HEK293T (cell line): ENCODE data around the gene FANCE.

ENCODE experiments used
- CTCF ChIA-PET: fragments of 350-600 bp; formaldehyde crosslinking; extraction: SDS; loops from one replicate; lab custom pipeline; 2021; ENCODE audit warnings: antibody characterized with exemption, inconsistent platforms; lab: Yijun Ruan, JAX
- POLR2A ChIA-PET: fragments of 350-600 bp; formaldehyde crosslinking; extraction: SDS; loops from one replicate; lab custom pipeline; 2020; ENCODE audit warnings: antibody characterized with exemption, inconsistent platforms; lab: Yijun Ruan, JAX
- DNase-seq: peaks from one replicate; pipeline ENCODE4 v3.0.0; 2012; ENCODE audit warnings: mixed read lengths; ENCODE audit errors: extremely low spot score
- ARNT ChIP-seq: fragments of 450-650 bp; IDR thresholded peaks from 2 replicates; pipeline ENCODE4 v1.6.1; 2017; ENCODE audit warnings: mild to moderate bottlenecking
- BHLHE40 ChIP-seq: fragments of 450-650 bp; IDR thresholded peaks from 2 replicates; pipeline ENCODE4 v1.6.1; 2016; ENCODE audit warnings: mild to moderate bottlenecking, moderate library complexity, borderline replicate concordance
- CTBP1 ChIP-seq: fragments of 450-650 bp; IDR thresholded peaks from 2 replicates; pipeline ENCODE4 v1.6.1; 2016; ENCODE audit warnings: borderline replicate concordance
- ELF4 ChIP-seq: fragments of 450-650 bp; IDR thresholded peaks from 2 replicates; pipeline ENCODE4 v1.6.1; 2017; ENCODE audit warnings: antibody characterized with exemption
- FOXA1 ChIP-seq: fragments of 450-650 bp; IDR thresholded peaks from 2 replicates; pipeline ENCODE4 v1.6.1; 2016; ENCODE audit warnings: mild to moderate bottlenecking
- FOXK2 ChIP-seq: fragments of 450-650 bp; IDR thresholded peaks from 2 replicates; pipeline ENCODE4 v1.6.1; 2016; ENCODE audit warnings: mild to moderate bottlenecking
- FOXM1 ChIP-seq: fragments of 450-650 bp; IDR thresholded peaks from 2 replicates; pipeline ENCODE4 v1.6.1; 2017; ENCODE audit warnings: mild to moderate bottlenecking, borderline replicate concordance
- HDGF ChIP-seq: fragments of 450-650 bp; IDR thresholded peaks from 2 replicates; pipeline ENCODE4 v1.6.1; 2017; ENCODE audit warnings: antibody characterized with exemption, borderline replicate concordance
- L3MBTL2 ChIP-seq: fragments of 450-650 bp; conservative IDR thresholded peaks from 2 replicates; pipeline ENCODE4 v1.6.1; 2016; ENCODE audit warnings: mild to moderate bottlenecking
- LEF1 ChIP-seq: fragments of 450-650 bp; IDR thresholded peaks from 2 replicates; pipeline ENCODE4 v1.6.1; 2017; ENCODE audit warnings: mild to moderate bottlenecking, borderline replicate concordance
- NFRKB ChIP-seq: fragments of 450-650 bp; IDR thresholded peaks from 2 replicates; pipeline ENCODE4 v1.6.1; 2016; ENCODE audit warnings: mild to moderate bottlenecking, moderate library complexity
- SP1 ChIP-seq: fragments of 450-650 bp; IDR thresholded peaks from 2 replicates; pipeline ENCODE4 v1.6.1; 2017
- SUZ12 ChIP-seq: fragments of 450-650 bp; IDR thresholded peaks from 2 replicates; pipeline ENCODE4 v1.6.1; 2016; ENCODE audit warnings: mild to moderate bottlenecking
- TARDBP ChIP-seq: fragments of 450-650 bp; IDR thresholded peaks from 2 replicates; pipeline ENCODE4 v1.6.1; 2016
- ZNF384 ChIP-seq: fragments of 450-650 bp; IDR thresholded peaks from 2 replicates; pipeline ENCODE4 v1.6.1; 2016
- TF ChIP-seq, protein P1 (sequence below): fragments of 450-650 bp; IDR thresholded peaks from 2 replicates; pipeline ENCODE4 v1.6.1; 2016

FANCE gene, protein sequence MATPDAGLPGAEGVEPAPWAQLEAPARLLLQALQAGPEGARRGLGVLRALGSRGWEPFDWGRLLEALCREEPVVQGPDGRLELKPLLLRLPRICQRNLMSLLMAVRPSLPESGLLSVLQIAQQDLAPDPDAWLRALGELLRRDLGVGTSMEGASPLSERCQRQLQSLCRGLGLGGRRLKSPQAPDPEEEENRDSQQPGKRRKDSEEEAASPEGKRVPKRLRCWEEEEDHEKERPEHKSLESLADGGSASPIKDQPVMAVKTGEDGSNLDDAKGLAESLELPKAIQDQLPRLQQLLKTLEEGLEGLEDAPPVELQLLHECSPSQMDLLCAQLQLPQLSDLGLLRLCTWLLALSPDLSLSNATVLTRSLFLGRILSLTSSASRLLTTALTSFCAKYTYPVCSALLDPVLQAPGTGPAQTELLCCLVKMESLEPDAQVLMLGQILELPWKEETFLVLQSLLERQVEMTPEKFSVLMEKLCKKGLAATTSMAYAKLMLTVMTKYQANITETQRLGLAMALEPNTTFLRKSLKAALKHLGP

DNA sequence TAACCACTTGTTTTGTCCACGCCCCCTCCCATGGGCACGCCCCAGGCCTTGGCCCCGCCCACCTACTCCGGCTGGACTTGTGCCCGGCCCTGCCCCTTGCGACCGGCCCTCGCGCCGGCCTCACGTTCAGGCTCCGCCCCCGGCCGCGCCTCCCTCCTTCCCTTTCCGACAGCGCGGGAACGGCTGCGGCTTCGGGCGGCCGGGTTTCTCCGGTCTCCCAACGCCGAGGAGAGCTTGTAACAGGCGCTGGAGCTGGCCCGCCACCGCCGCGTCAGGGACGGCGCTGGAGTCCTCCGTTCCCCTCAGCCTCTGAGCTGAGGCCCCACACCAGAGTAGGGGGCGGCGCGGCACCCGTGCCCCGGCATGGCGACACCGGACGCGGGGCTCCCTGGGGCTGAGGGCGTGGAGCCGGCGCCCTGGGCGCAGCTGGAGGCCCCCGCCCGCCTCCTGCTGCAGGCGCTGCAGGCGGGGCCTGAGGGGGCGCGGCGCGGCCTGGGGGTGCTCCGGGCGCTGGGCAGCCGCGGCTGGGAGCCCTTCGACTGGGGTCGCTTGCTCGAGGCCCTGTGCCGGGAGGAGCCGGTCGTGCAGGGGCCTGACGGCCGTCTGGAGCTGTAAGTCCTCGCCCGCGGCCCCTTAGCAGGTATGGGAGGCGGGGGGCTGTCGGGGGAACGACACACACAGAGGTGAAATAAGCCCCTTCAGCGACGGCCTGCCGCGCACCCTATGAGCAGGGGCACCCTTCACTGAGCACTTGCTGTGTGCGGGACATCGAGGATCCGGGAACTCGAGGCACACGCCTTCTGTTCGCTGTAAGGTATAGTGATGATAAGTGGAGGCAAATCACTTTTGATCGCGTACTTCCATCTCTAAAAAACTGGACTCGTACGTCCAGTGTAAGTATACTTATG lies at the start of gene FANCE:
TSS of gene FANCE (plus strand) at position 156 of the 908 bp plus-strand sequence. CDS start at position 364, 208 bp downstream.
- peak; percentile 95 for DNase-seq
- TF ChIP-seq L3MBTL2 (peak; percentile 64), FOXK2 (no peak)
- POLR2A ChIA-PET = interaction anchor here (0.6 to 3.5 kb wide), 8 partner anchors 15 to 134 kb away, joined by 3 to 22 read pairs (median 4); partner anchors contain the start of gene RPL10A
- CTCF ChIA-PET = interaction anchor here (0.8 to 1.7 kb wide), 3 partner anchors 15 to 154 kb away, joined by 3 to 4 read pairs (median 3); partner anchors contain the start of gene RPL10A

DNA sequence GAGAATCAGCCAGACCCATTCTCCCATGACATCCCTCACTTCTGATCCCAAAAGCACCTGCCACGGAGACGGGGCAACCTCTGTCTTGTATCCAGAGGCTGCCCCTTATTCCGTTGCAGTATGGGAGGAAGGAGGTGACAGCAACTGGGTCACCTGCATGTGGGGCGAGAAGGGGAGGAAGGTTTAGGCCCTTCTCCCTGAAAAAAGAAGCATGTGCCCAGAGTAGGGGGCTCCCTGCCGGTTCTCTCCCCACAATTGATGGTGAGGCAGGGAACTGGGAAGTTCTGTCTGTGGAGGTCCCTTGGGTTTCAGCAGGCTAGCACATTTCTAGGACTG lies 49.3 kb upstream of the FANCE start:
- ChIA-PET CTCF (no interaction called here), POLR2A (no interaction called here)
- DNase-seq = no peak
- TF ChIP-seq, protein P1, sequence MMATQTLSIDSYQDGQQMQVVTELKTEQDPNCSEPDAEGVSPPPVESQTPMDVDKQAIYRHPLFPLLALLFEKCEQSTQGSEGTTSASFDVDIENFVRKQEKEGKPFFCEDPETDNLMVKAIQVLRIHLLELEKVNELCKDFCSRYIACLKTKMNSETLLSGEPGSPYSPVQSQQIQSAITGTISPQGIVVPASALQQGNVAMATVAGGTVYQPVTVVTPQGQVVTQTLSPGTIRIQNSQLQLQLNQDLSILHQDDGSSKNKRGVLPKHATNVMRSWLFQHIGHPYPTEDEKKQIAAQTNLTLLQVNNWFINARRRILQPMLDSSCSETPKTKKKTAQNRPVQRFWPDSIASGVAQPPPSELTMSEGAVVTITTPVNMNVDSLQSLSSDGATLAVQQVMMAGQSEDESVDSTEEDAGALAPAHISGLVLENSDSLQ = no peak
- TF ChIP-seq ARNT (no peak), CTBP1 (no peak), HDGF (no peak), BHLHE40 (no peak), ZNF384 (no peak), NFRKB (no peak), LEF1 (no peak), SUZ12 (no peak), L3MBTL2 (no peak), SP1 (no peak), FOXA1 (no peak), FOXM1 (no peak), TARDBP (no peak), FOXK2 (no peak), ELF4 (no peak)

DNA sequence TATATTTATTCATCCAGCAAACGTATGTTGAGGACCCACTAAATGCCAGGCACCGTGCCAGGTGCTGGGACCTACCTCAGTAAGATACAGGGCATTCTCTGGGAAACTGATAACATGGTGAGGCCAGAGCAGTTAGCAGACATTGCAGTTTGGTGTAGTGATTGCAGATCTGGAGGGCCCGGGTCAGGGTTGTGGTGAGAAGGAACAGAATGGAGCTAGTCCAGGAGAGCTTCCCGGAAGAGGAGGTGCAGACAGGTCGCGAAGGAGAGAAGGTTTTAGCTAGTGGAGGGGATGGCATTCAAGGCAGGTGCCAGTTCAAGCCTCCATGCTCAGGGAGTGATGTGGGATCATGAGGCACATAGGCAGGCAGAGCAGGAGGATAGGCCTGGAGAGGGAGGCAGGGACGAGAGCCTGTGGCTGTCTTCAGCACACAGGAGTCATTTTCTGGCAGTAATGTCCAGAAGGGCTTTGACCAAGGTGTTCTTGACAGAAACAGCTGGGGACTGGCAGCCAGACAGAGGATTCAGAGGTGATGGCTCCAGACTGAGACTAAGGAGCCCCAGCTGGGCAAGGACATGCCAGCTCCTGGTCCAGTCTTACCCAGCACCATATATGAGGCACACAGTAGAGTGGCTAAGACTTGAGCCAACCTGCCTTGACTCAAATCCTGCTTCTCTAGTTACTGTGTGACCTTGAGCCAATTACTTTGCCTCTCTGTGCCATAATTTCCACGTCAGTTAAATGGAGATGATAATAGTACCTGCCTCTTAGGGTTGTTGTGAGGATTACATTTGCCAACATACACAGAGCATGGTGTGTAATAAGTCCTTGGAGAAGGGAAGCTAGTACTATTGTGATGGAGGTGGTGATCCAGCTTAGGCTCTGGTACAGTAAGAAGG lies 48.3 kb upstream of the FANCE start:
- no peak for DNase-seq
- POLR2A ChIA-PET = no interaction called here
- CTCF ChIA-PET = interaction anchor here (0.7 kb wide), 1 partner anchor 8 kb away, joined by 5 read pairs; no protein-coding TSS in a partner anchor
- no peak for TF ChIP-seq SP1
- no peak for TF ChIP-seq CTBP1
- TF ChIP-seq ELF4 = no peak
- TF ChIP-seq SUZ12 = no peak
- no peak for TF ChIP-seq HDGF

DNA sequence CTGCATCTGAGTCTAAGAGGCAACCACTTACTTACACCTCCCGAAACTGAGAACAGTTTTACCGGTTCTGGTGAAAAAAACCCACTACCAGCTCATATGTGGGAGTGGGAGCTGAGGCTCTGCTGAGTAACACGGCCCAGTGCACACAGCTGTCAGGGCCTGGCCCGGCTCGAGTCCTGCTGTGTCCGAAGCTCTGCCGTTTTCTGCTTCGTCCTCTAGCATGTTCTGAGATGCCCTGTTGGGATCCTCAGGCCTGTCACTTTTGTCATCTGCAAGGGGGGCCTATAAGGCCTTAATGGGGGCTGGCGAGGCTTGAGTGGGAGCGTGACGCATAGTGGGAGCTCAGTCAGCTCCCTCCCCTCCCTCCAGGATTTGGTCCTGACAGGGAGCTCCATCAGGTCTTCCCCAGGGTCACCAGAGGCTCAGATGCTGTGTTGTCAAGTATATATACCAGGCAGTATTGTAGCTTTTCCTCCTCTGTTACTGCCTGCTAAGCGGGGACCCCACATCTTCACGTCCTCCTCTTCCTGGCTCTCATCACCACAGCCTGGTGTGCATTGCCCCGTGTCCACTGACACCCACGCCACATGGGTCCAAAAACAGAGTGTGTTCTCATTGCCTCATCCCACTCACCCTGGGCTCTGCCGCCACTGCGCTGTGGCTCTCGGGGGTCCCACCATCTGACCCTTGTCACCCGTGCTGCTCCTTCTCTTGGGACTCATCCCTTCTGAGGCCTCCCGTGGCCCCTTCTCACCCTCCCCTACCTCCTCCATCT lies 45.2 kb upstream of the FANCE start:
- CTCF ChIA-PET = interaction anchor here (1.0 kb wide), 1 partner anchor 8 kb away, joined by 4 read pairs; no protein-coding TSS in a partner anchor
- TF ChIP-seq ZNF384 (no peak), FOXM1 (no peak), ARNT (no peak), TARDBP (no peak), NFRKB (no peak), BHLHE40 (no peak), L3MBTL2 (no peak), HDGF (no peak), ELF4 (no peak), FOXK2 (no peak), FOXA1 (no peak), SP1 (no peak), LEF1 (no peak), CTBP1 (no peak)
- TF ChIP-seq, protein P1 = no peak
- no peak for DNase-seq
- POLR2A ChIA-PET = no interaction called here

DNA sequence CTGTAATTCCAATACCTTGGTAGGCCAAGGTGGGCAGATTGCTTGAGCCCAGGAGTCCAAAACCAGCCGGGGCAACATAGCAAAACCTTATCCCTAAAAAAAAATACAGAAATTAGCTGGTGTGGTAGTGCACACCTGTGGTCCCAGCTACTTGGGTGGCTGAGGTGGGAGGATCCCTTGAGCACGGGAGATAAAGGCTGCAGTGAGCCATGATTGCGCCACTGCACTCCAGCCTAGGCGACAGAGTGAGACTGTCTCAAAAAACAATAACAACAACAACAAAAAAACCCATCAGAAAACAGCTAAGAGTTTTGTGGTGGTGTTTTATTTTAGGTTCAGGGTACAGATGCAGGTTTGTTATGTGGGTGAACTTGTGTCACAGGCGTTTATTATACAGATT lies 42.9 kb upstream of the FANCE start:
- DNase-seq = no peak
- POLR2A ChIA-PET = no interaction called here
- TF ChIP-seq SP1 = no peak
- TF ChIP-seq FOXM1 = no peak
- TF ChIP-seq, protein P1 = no peak
- no peak for TF ChIP-seq NFRKB
- no peak for TF ChIP-seq SUZ12
- no peak for TF ChIP-seq TARDBP
- no peak for TF ChIP-seq LEF1
- TF ChIP-seq CTBP1 = no peak
- no peak for TF ChIP-seq FOXA1
- no peak for TF ChIP-seq FOXK2
- no peak for TF ChIP-seq ARNT
- no peak for TF ChIP-seq HDGF
- no peak for TF ChIP-seq L3MBTL2
- TF ChIP-seq BHLHE40 = no peak
- TF ChIP-seq ELF4 = no peak
- CTCF ChIA-PET = no interaction called here
